ENCODE data around the gene SELENOM.

The SELENOM gene

DNA sequence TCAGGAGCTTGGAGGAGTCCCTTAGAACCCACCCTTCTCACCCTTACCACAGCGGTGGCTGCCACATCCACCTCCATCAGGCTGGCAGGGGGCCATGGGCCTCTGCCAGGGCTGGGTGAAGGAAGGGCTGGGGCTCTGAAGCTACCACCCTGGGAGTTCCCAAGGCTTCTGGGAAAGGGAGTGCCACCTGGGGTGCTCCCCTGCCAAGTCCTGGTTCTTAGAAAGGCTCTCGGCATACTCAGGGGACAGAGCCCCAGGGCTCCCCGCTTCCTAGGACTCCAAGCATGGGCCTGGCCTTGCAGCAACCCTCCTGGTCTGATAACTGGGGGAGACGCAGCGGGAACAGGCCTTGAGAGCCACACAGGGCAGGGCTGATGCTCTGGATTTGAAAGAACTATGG, 33.4 kb upstream of the SELENOM start:
- H3K27me3 Mint-ChIP-seq, result peaks cover 10% of the 10 kb centered on the region
- no peaks in the 10 kb centered on the region for H3K36me3 Mint-ChIP-seq (ENCODE audit: insufficient read depth)
- H3K4me1 Mint-ChIP-seq, result no peaks in the 10 kb centered on the region
- DNase-seq (ENCODE audit: low spot score in 2 of 2), result no peak
- no peak overlapping the region for H3K27ac Mint-ChIP-seq (ENCODE audit: low read depth)
- no peak for ATAC-seq (replicated peaks; ENCODE audit: extremely low read depth, poor library complexity, severe bottlenecking)
- H3K4me3 Mint-ChIP-seq, result no peak overlapping the region
- H3K9me3 Mint-ChIP-seq, result no peaks in the 10 kb centered on the region

DNA sequence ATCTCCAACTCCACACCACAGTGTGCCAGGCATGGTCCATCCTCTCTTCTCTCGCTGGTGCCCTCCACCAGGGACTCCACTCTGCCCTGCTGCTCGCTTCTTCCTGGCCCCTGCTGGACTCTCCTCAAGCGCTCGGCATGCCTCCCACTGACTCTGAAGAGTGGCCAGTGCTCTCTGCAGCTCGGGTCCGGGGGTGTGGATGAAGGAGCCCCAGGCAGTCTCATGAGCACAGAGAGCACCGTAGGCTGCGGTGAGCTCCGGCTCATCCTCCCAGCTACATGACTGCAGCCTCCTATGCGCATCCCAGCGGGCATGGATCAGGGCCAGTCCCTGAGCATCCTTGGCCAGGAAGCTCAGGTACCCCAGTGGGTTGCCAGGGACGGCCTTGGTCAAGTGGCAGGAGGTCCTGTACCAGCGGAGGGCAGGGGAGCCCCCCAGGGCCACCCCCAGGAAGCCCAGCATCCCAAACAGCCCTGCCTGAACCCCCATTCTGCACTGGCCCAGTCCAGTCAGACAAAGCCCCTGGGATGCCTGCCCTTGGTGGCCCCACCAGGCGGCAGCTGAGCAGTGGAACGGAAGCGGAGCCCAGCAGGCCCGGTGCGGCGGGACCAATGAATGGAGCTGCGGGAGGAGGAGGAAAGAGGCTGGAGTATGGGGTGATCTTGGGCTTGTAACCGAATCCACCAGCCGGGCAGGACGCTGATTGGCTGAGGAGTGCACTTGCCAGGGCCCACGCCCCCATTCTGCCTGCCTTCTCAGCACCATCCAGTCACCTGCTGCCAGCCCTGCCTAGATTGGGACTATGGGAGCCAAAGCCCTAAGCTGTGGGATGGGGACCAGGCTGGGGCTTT, 32.7 kb upstream of the SELENOM start, which contains the start of gene PLA2G3:
PLA2G3 (minus strand) TSS at position 643 of the 851 bp plus-strand sequence; CDS start at position 489, 154 bp downstream.
- Mint-ChIP-seq H3K27ac (ENCODE audit: low read depth) (peak within 1 kb of the TSS; percentile 35), H3K27me3 (peaks cover 10% of the 10 kb centered on the region), H3K9me3 (no peaks in the 10 kb centered on the region), H3K4me3 (no peak within 1 kb of the TSS), H3K36me3 (ENCODE audit: insufficient read depth) (no peaks in the 10 kb centered on the region), H3K4me1 (no peaks in the 10 kb centered on the region)
- no peak for ATAC-seq (replicated peaks; ENCODE audit: extremely low read depth, poor library complexity, severe bottlenecking)
- no peak for DNase-seq (ENCODE audit: low spot score in 2 of 2)

DNA sequence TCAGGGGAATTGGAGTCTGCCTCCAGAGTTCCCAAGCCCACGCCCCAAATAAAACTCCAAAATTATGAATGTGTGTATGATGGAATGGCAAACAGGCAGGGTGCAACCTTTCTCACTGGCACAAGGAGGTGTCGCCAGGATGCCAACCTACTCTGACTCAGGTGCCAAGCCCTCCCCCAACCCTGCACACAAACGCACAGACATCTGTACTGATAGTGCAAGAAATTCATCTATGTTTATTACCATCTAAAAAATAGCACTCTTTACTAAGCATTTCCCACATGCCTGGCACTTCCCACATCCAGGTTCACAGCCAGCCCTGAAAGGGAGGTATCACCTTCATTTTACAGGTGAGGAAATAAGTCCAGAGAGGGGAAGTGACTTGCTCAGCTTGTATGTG, 31.7 kb upstream of the SELENOM start:
- no peak for DNase-seq (ENCODE audit: low spot score in 2 of 2)
- H3K27ac Mint-ChIP-seq (ENCODE audit: low read depth), result no peak overlapping the region

DNA sequence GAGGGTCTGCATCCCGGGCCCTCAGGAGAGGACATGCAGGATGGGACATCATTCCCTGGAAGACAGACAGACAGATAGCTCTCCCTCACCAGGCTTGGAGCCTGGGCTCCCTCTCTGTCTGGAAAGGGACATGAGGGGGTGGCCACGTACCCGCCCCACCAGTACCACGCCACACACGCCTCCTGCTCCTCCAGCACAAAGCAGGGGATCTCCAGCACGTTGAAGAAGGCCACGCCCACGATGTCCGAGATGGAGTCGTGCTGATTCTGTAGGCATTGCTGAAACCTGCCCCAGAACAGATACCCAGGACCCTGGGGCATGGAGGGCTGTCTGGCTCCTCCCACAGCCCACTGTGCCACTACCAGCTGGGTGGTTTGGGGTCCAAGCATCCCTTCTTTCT, 30.8 kb upstream of the SELENOM start:
- Mint-ChIP-seq H3K4me1 (no peaks in the 10 kb centered on the region), H3K36me3 (ENCODE audit: insufficient read depth) (no peaks in the 10 kb centered on the region), H3K27me3 (peaks cover 10% of the 10 kb centered on the region), H3K9me3 (no peaks in the 10 kb centered on the region), H3K4me3 (no peak overlapping the region), H3K27ac (ENCODE audit: low read depth) (no peak overlapping the region)
- DNase-seq (ENCODE audit: low spot score in 2 of 2) (no peak), ATAC-seq (replicated peaks; ENCODE audit: extremely low read depth, poor library complexity, severe bottlenecking) (no peak)

More for the DNA sequence above, 31.7 kb upstream of the SELENOM start:
- no peak for ATAC-seq (replicated peaks; ENCODE audit: extremely low read depth, poor library complexity, severe bottlenecking)
- peaks cover 10% of the 10 kb centered on the region for H3K27me3 Mint-ChIP-seq
- no peaks in the 10 kb centered on the region for H3K4me1 Mint-ChIP-seq
- H3K4me3 Mint-ChIP-seq, result no peak overlapping the region
- no peaks in the 10 kb centered on the region for H3K36me3 Mint-ChIP-seq (ENCODE audit: insufficient read depth)
- no peaks in the 10 kb centered on the region for H3K9me3 Mint-ChIP-seq

DNA sequence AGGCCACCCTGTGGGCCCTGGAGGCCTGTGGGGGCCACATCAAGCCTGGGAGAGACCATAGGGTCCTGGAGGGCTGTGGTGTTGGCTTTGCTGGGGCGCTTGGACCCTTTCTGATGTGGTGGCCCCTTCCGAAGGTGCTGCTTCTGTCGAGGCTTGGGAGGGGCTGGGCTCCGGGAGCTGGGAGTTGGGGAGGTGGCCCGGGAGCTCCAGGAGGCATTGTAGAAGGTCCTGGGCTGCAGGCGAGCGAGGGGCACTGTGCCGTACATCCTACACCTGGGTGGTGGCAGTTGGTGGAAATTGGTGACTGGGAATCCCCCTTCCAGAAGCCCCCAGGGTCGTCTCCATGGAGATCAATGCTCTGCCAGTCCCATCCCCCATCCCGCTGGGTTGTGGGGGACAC, 30.4 kb upstream of the SELENOM start:
- Mint-ChIP-seq H3K4me1 (no peaks in the 10 kb centered on the region), H3K9me3 (no peaks in the 10 kb centered on the region), H3K27ac (ENCODE audit: low read depth) (no peak overlapping the region)

DNA sequence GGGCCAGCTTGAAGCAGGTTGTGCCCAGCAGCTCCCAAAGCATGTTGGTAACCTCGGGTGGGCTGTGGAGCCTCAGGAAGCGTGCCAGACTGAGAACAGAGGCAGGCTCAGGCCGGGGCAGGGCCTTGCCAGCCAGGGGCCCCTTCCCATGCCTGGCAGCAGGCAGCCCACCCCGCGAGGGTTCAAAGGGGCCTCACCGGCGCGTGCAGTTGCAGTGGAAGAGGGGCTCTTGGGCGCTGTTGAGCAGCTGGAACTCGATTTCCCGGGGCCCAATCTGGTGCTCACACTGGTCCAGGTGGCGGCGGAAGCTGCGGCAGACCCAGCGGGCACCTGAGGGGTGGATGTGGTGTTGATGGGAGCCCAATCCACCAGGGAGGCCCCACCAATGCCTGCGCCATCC, 29.3 kb upstream of the SELENOM start:
- Mint-ChIP-seq H3K27ac (ENCODE audit: low read depth) (no peak overlapping the region), H3K4me3 (no peak overlapping the region), H3K36me3 (ENCODE audit: insufficient read depth) (no peaks in the 10 kb centered on the region), H3K4me1 (no peaks in the 10 kb centered on the region), H3K9me3 (no peaks in the 10 kb centered on the region), H3K27me3 (peaks cover 10% of the 10 kb centered on the region)
- ATAC-seq (replicated peaks; ENCODE audit: extremely low read depth, poor library complexity, severe bottlenecking) (no peak), DNase-seq (ENCODE audit: low spot score in 2 of 2) (no peak)

More for the DNA sequence above, 30.4 kb upstream of the SELENOM start:
- Mint-ChIP-seq H3K27me3 (peaks cover 10% of the 10 kb centered on the region), H3K4me3 (no peak overlapping the region), H3K36me3 (ENCODE audit: insufficient read depth) (no peaks in the 10 kb centered on the region)
- ATAC-seq (replicated peaks; ENCODE audit: extremely low read depth, poor library complexity, severe bottlenecking) (no peak), DNase-seq (ENCODE audit: low spot score in 2 of 2) (no peak)

DNA sequence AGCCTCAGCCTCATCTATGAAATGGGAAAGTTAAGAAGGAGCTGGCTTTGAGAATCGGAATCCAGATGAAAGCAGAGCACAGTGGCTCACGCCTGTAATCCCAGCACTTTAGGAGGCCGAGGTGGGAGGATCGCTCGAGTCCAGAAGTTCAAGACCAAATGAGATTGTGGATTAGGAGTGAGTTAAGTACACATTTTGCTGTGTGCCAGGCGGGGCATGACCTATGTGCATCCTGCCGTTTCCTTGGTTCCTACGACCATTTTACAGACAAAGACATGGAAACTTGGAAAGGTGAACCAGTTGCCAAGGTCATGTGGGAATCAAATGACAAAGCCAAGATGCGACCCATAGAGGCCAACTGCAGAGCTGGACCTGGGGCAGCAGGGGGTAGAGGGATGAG, 28.8 kb upstream of the SELENOM start:
- no peaks in the 10 kb centered on the region for H3K4me1 Mint-ChIP-seq
- no peaks in the 10 kb centered on the region for H3K36me3 Mint-ChIP-seq (ENCODE audit: insufficient read depth)
- DNase-seq (ENCODE audit: low spot score in 2 of 2) (no peak), ATAC-seq (replicated peaks; ENCODE audit: extremely low read depth, poor library complexity, severe bottlenecking) (no peak)
- no peak overlapping the region for H3K27ac Mint-ChIP-seq (ENCODE audit: low read depth)
- H3K9me3 Mint-ChIP-seq, result no peaks in the 10 kb centered on the region
- peaks cover 10% of the 10 kb centered on the region for H3K27me3 Mint-ChIP-seq
- no peak overlapping the region for H3K4me3 Mint-ChIP-seq

DNA sequence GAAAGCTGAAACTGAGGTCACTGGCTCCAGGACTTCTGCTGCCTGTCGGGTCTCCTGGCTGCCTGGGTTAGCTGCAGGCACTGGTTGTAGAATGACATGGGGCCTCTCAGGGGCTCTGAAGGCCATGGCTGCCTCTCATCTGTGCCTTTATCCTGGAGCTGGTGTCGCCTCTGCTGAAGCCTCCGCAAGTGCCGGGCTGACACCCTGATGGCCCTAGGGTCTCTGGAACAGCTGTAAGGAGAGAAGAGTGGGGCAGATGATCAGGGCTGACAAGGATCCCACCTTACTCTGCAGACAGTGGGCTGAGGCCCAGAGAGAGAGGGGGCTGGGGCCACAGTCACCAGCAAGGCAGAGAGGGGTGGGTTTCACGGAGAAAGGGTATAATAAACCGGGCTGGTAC, 28.3 kb upstream of the SELENOM start:
- no peak for DNase-seq (ENCODE audit: low spot score in 2 of 2)
- Mint-ChIP-seq H3K27me3 (peaks cover 10% of the 10 kb centered on the region), H3K36me3 (ENCODE audit: insufficient read depth) (no peaks in the 10 kb centered on the region), H3K4me1 (no peaks in the 10 kb centered on the region), H3K27ac (ENCODE audit: low read depth) (no peak overlapping the region), H3K4me3 (no peak overlapping the region), H3K9me3 (no peaks in the 10 kb centered on the region)
- no peak for ATAC-seq (replicated peaks; ENCODE audit: extremely low read depth, poor library complexity, severe bottlenecking)

DNA sequence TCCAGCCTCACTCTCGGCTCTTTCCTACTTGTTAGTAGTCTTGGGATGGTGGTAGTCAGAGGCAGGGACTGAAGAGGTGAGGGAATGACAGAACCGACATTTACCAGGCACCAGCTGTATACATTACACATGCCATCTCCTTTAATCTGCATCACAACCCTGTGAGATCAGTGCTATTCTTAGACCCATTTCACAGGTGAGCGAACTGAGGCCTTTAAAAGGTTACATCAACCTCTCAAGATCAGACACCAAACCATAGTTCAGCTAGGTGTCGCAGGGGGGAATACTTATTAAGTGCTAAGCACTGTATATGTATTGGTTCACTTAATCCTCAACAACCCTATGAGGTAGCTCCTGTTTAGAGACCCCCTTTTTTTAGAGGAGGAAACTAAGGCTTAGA, 27.3 kb upstream of the SELENOM start:
- peaks cover 4% of the 10 kb centered on the region for H3K27me3 Mint-ChIP-seq
- no peaks in the 10 kb centered on the region for H3K4me1 Mint-ChIP-seq
- no peak for DNase-seq (ENCODE audit: low spot score in 2 of 2)
- H3K9me3 Mint-ChIP-seq, result no peaks in the 10 kb centered on the region
- no peak overlapping the region for H3K4me3 Mint-ChIP-seq
- no peaks in the 10 kb centered on the region for H3K36me3 Mint-ChIP-seq (ENCODE audit: insufficient read depth)
- no peak overlapping the region for H3K27ac Mint-ChIP-seq (ENCODE audit: low read depth)
- ATAC-seq (replicated peaks; ENCODE audit: extremely low read depth, poor library complexity, severe bottlenecking), result no peak

DNA sequence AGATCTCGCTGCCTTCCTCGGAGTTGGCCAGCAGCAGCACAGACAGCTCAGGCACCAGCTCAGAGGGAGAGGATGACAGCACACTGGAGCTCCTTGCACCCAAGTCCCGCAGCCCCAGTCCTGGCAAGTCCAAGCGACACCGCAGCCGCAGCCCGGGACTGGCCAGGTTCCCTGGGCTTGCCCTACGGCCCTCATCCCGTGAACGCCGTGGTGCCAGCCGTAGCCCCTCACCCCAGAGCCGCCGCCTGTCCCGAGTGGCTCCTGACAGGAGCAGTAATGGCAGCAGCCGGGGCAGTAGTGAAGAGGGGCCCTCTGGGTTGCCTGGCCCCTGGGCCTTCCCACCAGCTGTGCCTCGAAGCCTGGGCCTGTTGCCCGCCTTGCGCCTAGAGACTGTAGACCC, 26.5 kb upstream of the SELENOM start:
- ATAC-seq (replicated peaks; ENCODE audit: extremely low read depth, poor library complexity, severe bottlenecking) (no peak), DNase-seq (ENCODE audit: low spot score in 2 of 2) (no peak)
- no peaks in the 10 kb centered on the region for H3K36me3 Mint-ChIP-seq (ENCODE audit: insufficient read depth)
- no peaks in the 10 kb centered on the region for H3K9me3 Mint-ChIP-seq
- H3K27ac Mint-ChIP-seq (ENCODE audit: low read depth), result no peak overlapping the region
- H3K4me1 Mint-ChIP-seq, result no peaks in the 10 kb centered on the region
- H3K4me3 Mint-ChIP-seq, result no peak overlapping the region
- H3K27me3 Mint-ChIP-seq, result no peaks in the 10 kb centered on the region

DNA sequence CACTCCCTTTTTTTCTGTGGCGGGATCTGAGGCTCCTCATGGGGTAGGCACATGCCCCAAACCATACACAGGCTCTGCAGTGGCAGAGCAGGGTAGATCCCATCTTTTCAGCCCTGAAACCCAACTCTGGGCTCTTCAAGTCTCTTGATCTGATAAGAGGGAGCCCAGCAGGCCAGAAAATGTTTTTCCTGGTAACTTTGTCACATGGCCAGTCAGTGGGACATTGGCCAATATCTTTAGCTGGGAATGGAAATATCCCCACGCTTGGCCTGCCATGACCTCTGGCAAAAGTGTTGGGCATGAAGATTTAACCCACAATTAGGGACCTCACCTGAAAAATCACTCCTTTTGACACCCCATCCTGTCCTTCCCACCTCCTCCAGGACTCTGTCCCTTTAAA, 23.5 kb upstream of the SELENOM start:
- H3K36me3 Mint-ChIP-seq (ENCODE audit: insufficient read depth), result no peaks in the 10 kb centered on the region
- H3K4me3 Mint-ChIP-seq, result no peak overlapping the region
- peaks cover 5% of the 10 kb centered on the region for H3K4me1 Mint-ChIP-seq
- H3K27me3 Mint-ChIP-seq, result peaks cover 14% of the 10 kb centered on the region
- H3K27ac Mint-ChIP-seq (ENCODE audit: low read depth), result no peak overlapping the region
- H3K9me3 Mint-ChIP-seq, result no peaks in the 10 kb centered on the region
- no peak for ATAC-seq (replicated peaks; ENCODE audit: extremely low read depth, poor library complexity, severe bottlenecking)
- DNase-seq (ENCODE audit: low spot score in 2 of 2), result no peak

DNA sequence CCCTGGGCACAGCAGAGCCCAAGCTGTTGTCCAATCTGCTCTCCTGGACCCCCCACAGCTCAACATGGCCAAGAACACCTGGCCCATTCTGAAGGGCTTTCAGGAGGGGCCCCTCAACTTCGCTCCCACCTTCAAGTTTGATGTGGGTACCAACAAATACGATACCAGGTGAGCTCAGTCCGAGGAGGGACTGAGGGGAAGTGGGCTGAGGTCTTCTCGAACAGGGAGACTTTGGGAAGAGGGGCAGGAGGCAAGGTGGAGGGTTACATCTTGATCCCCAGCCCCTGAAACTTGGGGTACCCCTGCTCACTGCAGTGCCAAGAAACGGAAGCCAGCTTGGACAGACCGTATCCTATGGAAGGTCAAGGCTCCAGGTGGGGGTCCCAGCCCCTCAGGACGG, 20.8 kb upstream of the SELENOM start:
- no peaks in the 10 kb centered on the region for H3K9me3 Mint-ChIP-seq

DNA sequence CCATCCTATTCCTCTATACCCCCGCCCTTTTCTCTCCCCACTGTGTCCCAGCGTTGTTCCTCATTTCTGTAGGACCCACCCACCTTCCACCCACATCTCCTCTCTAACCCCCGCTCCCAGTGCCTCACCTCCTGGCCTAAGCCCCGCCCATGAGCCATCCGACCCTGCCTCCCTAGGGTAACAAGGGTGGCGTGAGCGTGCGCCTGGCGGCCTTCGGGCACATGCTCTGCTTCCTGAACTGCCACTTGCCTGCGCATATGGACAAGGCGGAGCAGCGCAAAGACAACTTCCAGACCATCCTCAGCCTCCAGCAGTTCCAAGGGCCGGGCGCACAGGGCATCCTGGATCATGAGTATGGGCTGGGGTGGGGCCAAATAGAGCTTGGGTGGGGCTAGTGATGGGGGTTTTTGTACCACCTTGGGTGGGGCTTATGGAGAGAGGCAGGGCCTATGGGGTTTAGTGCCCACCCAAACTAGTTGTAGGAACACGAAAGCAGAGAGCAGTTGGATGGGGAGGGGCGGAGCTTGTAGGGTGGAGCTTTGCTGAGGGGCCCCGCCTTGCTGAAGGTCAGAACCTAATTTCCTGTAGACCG, 19.9 kb upstream of the SELENOM start:
- Mint-ChIP-seq H3K27ac (ENCODE audit: low read depth) (no peak overlapping the region), H3K4me1 (peaks cover 5% of the 10 kb centered on the region), H3K4me3 (no peak overlapping the region), H3K9me3 (no peaks in the 10 kb centered on the region), H3K27me3 (peaks cover 14% of the 10 kb centered on the region), H3K36me3 (ENCODE audit: insufficient read depth) (peaks cover 2% of the 10 kb centered on the region)
- no peak for DNase-seq (ENCODE audit: low spot score in 2 of 2)
- no peak for ATAC-seq (replicated peaks; ENCODE audit: extremely low read depth, poor library complexity, severe bottlenecking)

More for the DNA sequence above, 20.8 kb upstream of the SELENOM start:
- ATAC-seq (replicated peaks; ENCODE audit: extremely low read depth, poor library complexity, severe bottlenecking) (no peak), DNase-seq (ENCODE audit: low spot score in 2 of 2) (no peak)
- H3K4me3 Mint-ChIP-seq, result no peak overlapping the region
- H3K27me3 Mint-ChIP-seq, result peaks cover 14% of the 10 kb centered on the region
- peaks cover 5% of the 10 kb centered on the region for H3K4me1 Mint-ChIP-seq
- peaks cover 2% of the 10 kb centered on the region for H3K36me3 Mint-ChIP-seq (ENCODE audit: insufficient read depth)
- no peak overlapping the region for H3K27ac Mint-ChIP-seq (ENCODE audit: low read depth)
